GM18505 (cell line): ENCODE measurements around the gene CTXN1.

Experiments used
- ATAC-seq: cut with Tn5 transposase; IDR thresholded peaks from one replicate; pipeline ENCODE4 v1.9.1; 2021; ENCODE audit not compliant: unreplicated experiment
- POLR2A ChIP-seq: IDR thresholded peaks from 4 replicates; pipeline ENCODE4 v1.6.1; 2011; ENCODE audit warnings: borderline replicate concordance; ENCODE audit not compliant: insufficient read depth, insufficient read length; ENCODE audit errors: extremely low read depth

The CTXN1 gene

DNA sequence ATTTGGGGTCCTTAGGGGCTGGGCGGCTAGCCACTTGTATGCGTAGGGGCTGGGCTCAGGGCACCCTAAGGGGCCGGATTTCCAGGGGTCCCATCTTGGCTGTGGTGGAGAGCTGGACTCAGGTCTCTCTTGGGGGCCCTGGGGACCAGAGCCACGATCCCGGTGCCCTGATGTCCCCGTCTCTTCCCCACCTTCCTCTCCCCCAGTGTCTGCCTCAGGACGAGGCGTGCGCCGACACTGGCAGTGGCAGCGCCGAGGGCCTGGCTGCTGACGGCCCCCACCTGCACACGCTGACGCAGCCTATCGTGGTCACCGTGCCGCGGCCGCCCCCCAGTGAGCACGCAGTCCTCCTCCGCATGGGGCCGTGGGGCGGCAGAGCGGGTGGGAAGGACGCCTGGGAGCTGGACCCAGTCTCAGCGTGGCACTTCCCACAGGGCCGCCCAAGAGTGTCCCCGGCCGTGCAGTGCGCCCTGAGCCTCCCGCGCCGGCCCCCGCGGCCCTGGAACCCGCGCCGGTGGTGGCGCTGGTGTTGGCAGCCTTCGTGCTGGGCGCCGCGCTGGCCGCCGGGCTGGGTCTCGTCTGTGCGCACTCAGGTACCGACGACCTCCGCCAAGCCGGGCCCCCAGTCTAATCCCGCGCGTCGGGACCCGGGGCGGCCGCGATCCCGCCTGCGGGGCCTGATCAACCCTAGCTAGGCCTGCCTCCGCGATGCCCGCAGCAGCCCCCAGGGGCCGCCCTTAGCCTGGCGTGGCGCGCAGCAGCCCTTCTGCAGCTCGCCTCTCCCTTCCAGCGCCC, 8.5 kb downstream of the CTXN1 start:
- ATAC-seq = no peak
- TF ChIP-seq POLR2A = no peak

DNA sequence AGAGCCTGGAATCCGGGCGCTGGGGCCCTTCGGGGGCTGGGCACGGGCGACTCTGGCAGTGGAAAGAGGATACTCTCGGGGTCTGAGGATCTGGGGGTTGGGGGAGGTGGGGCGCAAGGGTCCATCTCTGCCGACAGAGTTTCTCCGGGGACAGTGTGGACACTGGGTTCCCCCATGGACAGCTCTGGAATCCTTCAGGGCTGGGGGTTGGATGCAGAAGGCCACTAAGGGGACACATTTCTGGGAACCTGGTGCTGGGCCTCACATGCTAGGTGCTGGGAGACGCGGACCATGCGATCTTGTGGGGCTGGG, 9.0 kb downstream of the CTXN1 start:
- ATAC-seq = no peak
- TF ChIP-seq POLR2A = no peak

DNA sequence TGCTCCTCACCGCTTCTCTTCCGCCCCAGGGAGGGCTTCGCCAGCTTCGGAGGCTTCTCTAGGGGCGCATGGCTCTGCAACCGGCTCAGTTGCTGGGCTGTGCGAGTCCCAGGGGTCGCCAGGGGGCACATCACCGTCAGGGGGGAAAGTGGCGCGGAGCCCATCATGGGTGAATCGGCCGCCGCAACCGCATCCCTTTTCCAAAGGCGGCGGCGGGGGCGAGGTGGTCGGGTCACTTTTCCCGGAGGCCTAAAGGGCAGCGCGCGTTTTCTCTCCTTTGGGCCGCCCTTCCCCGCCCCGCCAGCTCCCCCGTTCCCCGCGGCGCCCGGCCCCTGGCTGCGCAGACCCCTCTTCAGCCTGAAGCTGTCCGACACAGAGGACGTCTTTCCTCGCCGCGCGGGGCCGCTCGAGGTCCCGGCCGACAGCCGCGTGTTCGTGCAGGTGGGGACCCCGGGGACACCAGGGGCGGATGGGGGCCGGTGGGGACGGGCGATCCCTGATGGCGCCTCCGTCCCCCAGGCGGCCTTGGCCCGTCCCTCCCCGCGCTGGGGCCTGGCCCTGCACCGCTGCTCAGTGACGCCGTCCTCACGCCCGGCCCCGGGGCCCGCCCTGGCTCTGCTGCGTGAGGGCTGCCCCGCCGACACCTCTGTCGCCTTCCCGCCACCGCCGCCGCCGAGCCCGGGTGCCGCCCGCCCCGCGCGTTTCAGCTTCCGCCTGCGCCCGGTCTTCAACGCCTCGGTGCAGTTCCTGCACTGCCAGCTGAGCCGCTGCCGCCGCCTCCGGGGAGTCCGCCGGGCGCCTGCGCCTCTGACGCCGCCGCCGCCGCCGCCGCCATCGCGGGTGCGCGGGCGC, 9.6 kb downstream of the CTXN1 start:
- TF ChIP-seq POLR2A = no peak
- no peak for ATAC-seq

DNA sequence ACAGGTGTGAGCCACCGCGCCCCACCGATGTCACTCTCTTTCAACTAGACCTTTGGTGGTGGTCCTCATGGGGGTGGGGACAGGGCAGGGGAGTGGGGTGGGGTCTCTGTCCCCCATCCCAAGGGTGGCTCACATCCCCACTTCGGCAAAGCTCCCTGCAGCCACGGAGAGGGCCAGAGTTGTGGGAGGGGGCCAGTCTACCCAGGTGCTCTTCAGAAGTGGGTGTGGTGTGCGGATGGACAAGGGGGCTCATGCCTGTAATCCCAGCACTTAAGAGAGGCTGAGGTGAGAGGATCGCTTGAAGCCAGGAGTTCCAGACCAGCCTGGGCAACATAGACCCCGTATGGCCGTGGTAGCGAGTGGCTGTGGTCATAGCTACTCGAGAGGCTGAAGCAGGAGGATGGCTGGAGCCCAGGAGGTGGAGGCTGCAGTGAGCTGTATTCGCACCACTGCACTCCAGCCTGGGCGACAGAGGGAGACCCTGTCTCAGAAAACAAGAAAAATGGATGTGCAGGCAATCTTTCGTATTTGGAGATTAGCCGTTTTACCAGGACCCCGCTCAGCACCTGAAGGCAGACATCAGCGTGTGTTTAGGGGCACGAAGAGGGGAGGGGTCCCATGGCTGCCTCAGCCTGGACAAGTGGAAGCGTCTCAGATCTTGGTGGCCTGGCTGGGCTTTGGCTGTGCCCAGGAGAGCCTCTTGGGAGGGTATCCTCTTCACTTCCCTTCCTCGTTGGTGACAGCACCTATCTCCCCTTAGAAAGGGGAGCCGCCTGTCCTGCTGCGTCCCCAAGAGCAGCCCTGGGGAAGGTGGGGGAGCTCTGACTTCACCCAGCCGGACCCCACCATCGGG, 10.5 kb downstream of the CTXN1 start:
- no peak for ATAC-seq

DNA sequence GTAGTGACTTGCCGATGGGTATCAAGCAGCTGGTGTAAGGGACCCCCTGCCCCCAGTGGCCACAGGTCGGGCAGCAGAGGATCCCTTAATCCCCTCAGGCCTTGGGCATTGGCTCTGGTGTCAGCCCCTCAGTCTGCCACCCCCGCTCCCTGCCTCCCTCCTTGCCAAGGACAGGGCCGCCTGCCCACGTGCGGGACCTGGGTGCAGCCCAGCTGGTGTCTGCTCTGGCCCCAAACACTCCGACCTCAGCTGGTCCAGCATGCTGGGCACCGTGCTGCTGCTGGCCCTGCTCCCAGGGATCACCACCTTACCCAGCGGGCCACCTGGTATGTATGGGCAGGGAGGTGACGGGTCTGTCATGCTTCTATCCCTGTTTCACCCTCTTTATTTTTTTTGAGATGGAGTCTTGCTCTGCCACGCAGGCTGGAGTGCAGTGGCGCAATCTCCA, 11.3 kb downstream of the CTXN1 start, which contains the start of gene TGFBR3L:
TGFBR3L (plus strand) TSS at position 233 of the 448 bp plus-strand sequence.
- TF ChIP-seq POLR2A = no peak
- ATAC-seq = no peak

More for the DNA sequence above, 10.5 kb downstream of the CTXN1 start:
- TF ChIP-seq POLR2A = no peak

DNA sequence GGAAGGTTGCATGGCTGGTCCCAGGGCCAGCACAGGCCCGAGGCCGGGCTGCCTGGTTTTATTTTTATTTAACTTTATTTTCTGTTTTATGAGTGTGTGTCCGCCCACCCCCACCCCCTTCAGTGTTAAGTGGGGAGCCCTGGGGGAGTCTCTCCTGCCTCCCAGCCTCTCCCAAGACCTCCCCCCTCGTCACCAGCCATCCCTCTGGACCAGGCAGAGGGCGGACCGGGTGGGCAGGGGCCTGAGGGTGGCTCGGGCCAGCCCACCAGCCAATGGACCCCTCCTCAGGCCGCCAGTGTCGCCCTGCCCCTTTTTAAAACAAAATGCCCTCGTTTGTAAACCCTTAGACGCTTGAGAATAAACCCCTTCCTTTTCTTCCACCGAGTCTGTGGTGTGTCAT, 11.8 kb downstream of the CTXN1 start:
- no peak for ATAC-seq
- no peak for TF ChIP-seq POLR2A

DNA sequence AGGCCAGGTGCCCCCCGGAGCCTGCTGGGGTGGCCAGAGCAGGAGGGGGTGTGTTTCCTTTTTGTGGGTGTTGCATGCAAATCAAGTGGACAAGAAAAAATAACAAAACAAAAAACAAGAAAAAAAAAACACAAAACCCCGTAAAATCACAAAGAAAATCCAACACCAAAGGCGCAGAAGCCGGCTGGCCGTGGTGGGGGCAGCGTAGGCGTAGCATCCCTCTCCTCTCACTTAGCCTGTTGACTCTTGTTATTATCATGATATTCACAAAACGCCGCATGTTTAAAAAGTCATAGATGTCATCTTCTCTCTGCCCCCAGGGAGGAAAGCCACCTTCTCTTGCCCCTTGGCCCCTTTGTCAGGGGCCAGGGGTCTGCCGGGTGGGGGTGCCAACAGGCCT, 12.3 kb downstream of the CTXN1 start:
- TF ChIP-seq POLR2A = no peak
- ATAC-seq = no peak

DNA sequence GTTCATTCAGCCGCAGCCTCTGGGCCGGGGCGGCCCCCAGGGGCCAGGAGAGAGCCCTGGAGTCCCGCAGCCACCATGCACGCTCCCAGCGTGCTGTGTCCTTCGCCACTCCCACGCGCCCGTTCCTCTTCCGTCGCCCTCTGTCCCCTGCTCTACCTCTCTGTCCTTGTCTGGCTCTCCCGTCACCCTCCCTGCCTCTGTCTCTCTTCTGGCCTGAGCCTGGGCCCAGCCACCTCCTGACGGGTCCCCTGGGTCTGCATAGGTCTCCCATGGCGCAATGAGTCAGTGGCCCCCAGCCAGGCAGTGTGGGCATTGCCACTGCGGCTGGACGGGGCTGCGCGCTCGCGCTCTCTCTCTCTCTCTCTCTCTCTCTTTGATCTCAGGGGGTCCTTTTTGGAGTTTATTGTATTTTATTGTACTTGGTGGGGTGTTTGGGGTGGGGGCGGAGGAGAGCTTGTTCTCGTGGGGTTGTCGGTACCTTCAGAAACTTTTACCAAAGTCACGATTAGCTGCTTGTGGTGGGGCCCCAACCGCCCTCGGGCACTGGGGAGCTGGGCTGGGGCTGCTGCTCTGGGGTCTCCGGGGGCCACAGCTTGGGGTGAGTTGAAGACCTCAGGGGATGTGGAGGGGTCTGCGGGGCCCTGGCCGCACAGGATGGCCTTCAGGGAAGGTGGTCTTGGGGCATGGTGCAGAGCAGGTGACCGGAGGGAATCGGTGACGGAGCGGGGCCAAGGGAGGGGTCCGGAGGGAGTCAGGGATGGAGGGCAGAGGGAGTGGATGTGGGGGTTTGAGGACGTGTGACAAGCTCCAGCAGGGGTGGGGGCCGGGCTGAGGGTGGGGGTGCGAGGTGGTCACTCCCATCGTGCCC, 13.0 kb downstream of the CTXN1 start:
- no peak for TF ChIP-seq POLR2A
- no peak for ATAC-seq

DNA sequence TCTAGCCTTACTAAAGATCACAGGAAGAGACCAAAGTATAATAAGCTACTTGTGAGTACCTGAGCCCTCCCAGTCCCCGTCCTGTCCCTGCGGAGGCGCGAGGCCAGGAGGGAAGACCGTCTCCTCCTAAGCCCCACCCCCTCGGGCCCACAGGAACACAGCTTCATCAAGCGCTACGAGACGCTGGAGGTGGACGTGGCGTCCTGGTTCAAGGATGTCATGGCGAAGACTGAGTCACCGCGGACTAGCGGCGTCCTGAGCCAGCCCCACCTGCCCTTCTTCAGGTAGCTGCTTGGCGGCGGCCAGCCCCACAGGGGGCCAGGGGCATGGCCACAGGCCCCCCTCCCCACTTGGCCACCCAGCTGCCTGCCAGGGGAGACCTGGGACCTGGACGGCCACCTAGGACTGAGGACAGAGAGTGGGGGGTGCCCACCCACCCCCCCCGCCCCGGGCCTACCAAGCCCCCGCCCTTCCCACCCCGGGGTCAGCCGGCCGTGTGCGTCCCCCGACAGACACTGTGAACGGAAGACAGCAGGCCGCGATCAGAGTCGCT, 13.7 kb downstream of the CTXN1 start:
- no peak for ATAC-seq
- TF ChIP-seq POLR2A = no peak

DNA sequence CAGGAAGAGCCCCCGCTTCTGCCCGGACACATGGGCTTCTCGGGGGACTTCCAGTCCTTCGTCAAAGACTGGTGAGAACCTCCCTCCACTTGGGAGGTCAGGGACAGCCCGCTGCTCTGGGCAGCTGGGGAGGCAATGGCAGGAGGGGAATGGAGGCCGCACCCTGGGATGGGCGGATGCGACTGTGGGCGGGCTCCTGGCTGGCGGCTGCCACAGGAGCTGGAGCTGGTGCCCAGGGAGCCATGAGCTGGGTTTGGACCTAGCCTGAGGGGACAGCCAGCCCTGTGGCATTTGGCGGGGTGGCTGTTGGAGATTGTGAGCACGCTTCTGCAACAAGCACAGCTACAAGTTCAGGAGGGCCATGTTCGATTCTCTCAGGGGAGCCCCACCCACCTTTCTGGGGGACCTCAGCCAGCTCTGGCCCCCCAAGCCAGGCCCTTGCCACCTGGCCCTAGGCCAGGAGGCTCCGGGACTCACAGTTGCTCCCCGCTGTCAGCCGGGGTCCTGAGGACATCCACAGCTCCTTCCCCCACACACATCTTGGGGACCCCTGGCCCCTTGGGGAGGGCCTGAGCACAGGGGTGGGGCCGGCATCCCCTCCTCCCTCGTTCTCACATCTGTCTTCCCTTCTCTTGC, 14.3 kb downstream of the CTXN1 start:
- no peak for TF ChIP-seq POLR2A
- no peak for ATAC-seq

DNA sequence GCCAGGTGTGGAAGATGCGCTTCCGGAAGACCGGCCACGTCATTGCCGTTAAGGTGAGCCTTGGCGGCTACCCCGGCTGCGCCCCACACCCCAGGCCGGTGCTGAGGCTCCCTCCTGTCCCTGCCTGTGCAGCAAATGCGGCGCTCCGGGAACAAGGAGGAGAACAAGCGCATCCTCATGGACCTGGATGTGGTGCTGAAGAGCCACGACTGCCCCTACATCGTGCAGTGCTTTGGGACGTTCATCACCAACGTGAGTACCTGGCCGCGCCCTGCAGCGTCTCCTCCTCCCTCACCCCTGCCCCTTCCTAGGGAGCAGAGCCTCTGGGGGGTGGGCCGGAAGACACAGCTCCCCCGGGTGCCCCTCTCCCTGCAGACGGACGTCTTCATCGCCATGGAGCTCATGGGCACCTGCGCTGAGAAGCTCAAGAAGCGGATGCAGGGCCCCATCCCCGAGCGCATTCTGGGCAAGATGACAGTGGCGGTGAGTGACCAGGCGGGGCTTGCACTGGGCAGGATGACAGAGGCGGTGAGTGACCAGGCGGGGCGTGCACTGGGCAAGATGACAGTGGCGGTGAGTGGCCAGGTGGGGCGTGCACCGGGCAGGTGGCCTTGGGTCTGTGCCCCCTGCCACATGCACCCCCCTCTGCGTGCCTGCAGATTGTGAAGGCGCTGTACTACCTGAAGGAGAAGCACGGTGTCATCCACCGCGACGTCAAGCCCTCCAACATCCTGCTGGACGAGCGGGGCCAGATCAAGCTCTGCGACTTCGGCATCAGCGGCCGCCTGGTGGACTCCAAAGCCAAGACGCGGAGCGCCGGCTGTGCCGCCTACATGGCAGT, 15.4 kb downstream of the CTXN1 start:
- TF ChIP-seq POLR2A = no peak
- no peak for ATAC-seq
